Peyer's patch (tissue), 4 donors: ENCODE results near the gene TACSTD2. TPM values are rescaled to one million over a fixed set of nuclear protein-coding genes. Genes with fewer than 3 reads are reported as not detected.

ENCODE experiments used
- DNase-seq, 3 donors: peaks; one replicate each; pipeline ENCODE4 v3.0.0-alpha.2; 2017 to 2019
- H3K27ac ChIP-seq, 4 donors: fragments of 200-600 bp; sonication (generic); one replicate each; pipeline ENCODE4 v1.5.1; 2016 to 2019
- H3K27me3 ChIP-seq, 2 donors: fragments of 200-600 bp; sonication (generic); one replicate each; pipeline ENCODE4 v1.5.1; 2019
- H3K36me3 ChIP-seq, 3 donors: fragments of 200-600 bp; sonication (generic); one replicate each; pipeline ENCODE4 v1.5.1; 2016 to 2019
- H3K4me1 ChIP-seq, 4 donors: fragments of 200-600 bp; sonication (generic); one replicate each; pipeline ENCODE4 v1.5.1; 2016 to 2019
- H3K4me3 ChIP-seq, 4 donors: fragments of 200-600 bp; sonication (generic); 1 replicate in 3 of 4; 2 replicates in 1 of 4; pipeline ENCODE4 v1.5.1; 2016 to 2019; ENCODE audit warnings: mild to moderate bottlenecking in 1 of 4
- H3K9me3 ChIP-seq, 4 donors: fragments of 200-600 bp; sonication (generic); one replicate each; pipeline ENCODE4 v1.5.1; 2016 to 2019; ENCODE audit warnings: mild to moderate bottlenecking in 1 of 4
- POLR2A ChIP-seq, 2 donors: fragments of 450-650 bp; IDR thresholded peaks; one replicate each; pipeline ENCODE4 v1.5.1; 2017; ENCODE audit warnings: antibody characterized with exemption in 2 of 2, mild to moderate bottlenecking in 2 of 2, moderate library complexity in 2 of 2
- total RNA-seq, 4 donors: library from RNA; depleted of rRNA; stranded (reverse); fragments of >200 nt; gene quantifications; one replicate each; pipeline ENCODE4 v1.1.0, GENCODE V29; 2016
- TF ChIP-seq, protein P1 (sequence below), 6 experiments: fragments of 450-650 bp in 4 of 6; fragments of 200-600 bp in 2 of 6; sonication (generic) in 1 of 6; IDR thresholded peaks; one replicate each; pipeline ENCODE4 v1.5.1; 2017 to 2019; ENCODE audit warnings: antibody characterized with exemption in 6 of 6, mild to moderate bottlenecking in 3 of 6, moderate library complexity in 1 of 6

Gene TACSTD2
- total RNA-seq, 4 donors from 2014 or later: 0.47 to 0.70 TPM; not detected in 2

DNA sequence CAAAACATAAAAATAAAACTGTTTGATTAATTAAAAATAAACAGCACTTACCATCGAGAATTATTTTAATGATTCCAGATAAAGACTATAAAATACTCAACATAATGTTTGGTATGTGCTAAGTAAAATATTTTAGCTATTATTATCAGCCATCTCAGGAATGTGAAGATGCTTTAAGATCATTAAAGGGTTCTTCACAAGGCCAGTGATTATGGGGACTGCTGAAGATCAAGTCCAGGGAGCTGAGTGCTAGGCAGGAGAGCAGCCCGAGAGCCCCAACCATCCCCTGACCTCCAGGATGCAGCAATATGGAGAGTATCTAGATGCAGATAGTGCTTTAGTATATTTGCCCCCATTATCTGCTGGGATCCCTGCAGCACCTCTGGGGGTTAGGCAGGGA lies 4.6 kb upstream of the TACSTD2 start:
- peaks cover 0 to 11% of the 10 kb centered on the region in 2 donors for H3K27me3 ChIP-seq
- no peak for TF ChIP-seq POLR2A (IDR thresholded peaks at IDR 0.05)
- TF ChIP-seq, protein P1, sequence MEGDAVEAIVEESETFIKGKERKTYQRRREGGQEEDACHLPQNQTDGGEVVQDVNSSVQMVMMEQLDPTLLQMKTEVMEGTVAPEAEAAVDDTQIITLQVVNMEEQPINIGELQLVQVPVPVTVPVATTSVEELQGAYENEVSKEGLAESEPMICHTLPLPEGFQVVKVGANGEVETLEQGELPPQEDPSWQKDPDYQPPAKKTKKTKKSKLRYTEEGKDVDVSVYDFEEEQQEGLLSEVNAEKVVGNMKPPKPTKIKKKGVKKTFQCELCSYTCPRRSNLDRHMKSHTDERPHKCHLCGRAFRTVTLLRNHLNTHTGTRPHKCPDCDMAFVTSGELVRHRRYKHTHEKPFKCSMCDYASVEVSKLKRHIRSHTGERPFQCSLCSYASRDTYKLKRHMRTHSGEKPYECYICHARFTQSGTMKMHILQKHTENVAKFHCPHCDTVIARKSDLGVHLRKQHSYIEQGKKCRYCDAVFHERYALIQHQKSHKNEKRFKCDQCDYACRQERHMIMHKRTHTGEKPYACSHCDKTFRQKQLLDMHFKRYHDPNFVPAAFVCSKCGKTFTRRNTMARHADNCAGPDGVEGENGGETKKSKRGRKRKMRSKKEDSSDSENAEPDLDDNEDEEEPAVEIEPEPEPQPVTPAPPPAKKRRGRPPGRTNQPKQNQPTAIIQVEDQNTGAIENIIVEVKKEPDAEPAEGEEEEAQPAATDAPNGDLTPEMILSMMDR (IDR thresholded peaks at IDR 0.05): no peak
- H3K27ac ChIP-seq: no peak overlapping the region

DNA sequence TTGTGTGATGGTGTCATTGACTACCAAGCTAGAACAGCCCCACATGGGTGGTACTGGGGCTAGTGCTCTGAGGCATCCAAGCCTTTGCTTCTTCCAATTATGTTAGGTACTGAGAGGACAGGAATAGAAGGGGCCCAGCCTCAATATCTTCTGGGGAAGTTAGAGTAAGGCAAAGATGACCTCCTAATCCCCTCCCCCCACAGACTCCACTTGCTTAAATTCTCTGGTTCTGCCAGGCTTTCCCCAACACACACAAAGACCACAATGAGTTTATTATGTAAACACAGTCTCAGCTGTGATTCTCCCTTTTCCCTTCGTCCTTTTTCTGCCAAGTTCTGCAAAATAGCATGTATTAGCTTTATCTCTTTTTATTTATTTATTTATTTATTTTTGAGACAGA lies 3.1 kb upstream of the TACSTD2 start:
- no peak overlapping the region for H3K4me3 ChIP-seq
- no peak for TF ChIP-seq POLR2A (IDR thresholded peaks at IDR 0.05)
- TF ChIP-seq, protein P1 (IDR thresholded peaks at IDR 0.05): no peak
- H3K36me3 ChIP-seq: no peaks in the 10 kb centered on the region
- H3K9me3 ChIP-seq: no peaks in the 10 kb centered on the region
- H3K4me1 ChIP-seq: peaks cover 0 to 15% (median 5%) of the 10 kb centered on the region in 4 donors
- H3K27ac ChIP-seq: no peak overlapping the region
- peaks cover 0 to 22% of the 10 kb centered on the region in 2 donors for H3K27me3 ChIP-seq
- DNase-seq: no peak

More for the DNA sequence above, 4.6 kb upstream of the TACSTD2 start:
- Histone ChIP-seq H3K4me1 (peaks cover 0 to 8% (median 4%) of the 10 kb centered on the region in 4 donors), H3K9me3 (no peaks in the 10 kb centered on the region), H3K4me3 (no peak overlapping the region), H3K36me3 (no peaks in the 10 kb centered on the region)
- no peak for DNase-seq

DNA sequence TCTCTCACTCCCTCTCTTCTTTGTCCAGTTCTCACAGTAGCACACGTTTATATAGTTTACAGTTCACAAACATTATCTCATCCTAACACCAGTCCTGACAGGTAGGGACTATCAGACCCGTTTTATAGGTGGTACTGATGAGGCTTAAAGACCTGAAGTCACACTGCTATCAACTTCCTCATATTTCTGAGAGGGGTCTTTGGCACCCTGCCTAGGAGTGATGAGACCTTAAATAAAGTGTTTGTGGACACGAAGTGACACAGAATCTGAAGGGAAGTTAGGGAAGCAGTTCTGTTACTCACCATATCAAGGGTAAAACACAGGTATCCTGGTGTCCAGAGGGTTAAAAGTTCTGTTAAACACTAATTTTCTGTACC lies 590 bp upstream of the TACSTD2 start:
- Histone ChIP-seq H3K4me1 (peaks cover 0 to 15% (median 5%) of the 10 kb centered on the region in 4 donors), H3K36me3 (no peaks in the 10 kb centered on the region), H3K27ac (no peak overlapping the region), H3K27me3 (peaks cover 0 to 22% of the 10 kb centered on the region in 2 donors), H3K9me3 (no peaks in the 10 kb centered on the region), H3K4me3 (peak overlapping the region in 3 of 4 donors; percentile 25 to 55 (median 46))
- TF ChIP-seq, protein P1 (IDR thresholded peaks at IDR 0.05): no peak
- no peak for TF ChIP-seq POLR2A (IDR thresholded peaks at IDR 0.05)
- DNase-seq: no peak

DNA sequence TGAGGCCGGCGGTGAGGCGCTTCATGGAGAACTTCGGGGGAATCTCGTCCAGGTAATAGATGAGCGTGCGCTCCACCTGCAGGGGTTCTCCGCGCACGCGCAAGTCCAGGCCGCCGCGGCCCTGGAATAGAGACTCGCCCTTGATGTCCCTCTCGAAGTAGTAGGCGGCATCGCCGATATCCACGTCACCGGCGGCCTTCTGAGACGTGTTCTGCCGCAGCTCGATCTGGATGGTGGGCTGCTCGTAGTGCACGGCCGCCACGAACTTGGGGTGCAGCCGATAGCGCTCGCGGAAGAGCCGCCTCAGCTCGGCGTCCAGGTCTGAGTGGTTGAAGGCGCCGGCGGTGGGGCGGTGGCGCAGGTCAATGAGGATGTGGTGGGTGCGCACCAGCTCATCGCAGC lies 726 bp downstream of the TACSTD2 start:
- Histone ChIP-seq H3K4me3 (peak overlapping the region; percentile 25 to 55 (median 36)), H3K36me3 (no peaks in the 10 kb centered on the region), H3K4me1 (peaks cover 0 to 15% (median 5%) of the 10 kb centered on the region in 4 donors), H3K27me3 (peaks cover 0 to 22% of the 10 kb centered on the region in 2 donors), H3K27ac (peak overlapping the region in 1 of 4 donors; percentile 5), H3K9me3 (no peaks in the 10 kb centered on the region)
- DNase-seq: no peak
- no peak for TF ChIP-seq POLR2A (IDR thresholded peaks at IDR 0.05)

DNA sequence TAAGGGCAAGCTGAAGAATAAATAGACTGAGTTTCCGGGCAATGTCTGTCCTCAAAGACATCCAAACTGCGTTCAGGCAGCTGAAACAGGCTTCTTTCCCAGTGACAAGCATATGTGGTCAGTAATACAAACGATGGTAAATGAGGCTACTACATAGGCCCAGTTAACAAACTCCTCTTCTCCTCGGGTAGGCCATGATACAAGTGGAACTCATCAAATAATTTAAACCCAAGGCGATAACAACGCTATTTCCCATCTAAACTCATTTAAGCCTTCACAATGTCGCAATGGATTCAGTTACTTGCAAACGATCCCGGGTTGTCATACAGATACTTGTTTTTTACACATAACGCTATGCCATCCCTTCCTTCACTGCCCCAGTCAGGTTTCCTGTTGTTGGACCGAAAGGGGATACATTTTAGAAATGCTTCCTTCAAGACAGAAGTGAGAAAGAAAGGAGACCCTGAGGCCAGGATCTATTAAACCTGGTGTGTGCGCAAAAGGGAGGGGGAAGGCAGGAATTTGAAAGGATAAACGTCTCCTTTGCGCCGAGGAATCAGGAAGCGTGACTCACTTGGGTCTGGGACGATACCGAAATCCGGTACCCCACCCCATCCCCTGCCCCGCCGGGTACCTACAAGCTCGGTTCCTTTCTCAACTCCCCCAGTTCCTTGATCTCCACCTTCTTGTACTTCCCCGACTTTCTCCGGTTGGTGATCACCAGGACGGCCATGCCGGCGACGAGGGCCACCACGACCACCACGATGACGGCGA lies 1.3 kb downstream of the TACSTD2 start:
- Histone ChIP-seq H3K9me3 (no peaks in the 10 kb centered on the region), H3K36me3 (no peaks in the 10 kb centered on the region), H3K27ac (no peak overlapping the region), H3K4me1 (peaks cover 0 to 15% (median 5%) of the 10 kb centered on the region in 4 donors), H3K4me3 (peak overlapping the region in 3 of 4 donors; percentile 26 to 55 (median 46)), H3K27me3 (peaks cover 0 to 22% of the 10 kb centered on the region in 2 donors)
- TF ChIP-seq, protein P1 (IDR thresholded peaks at IDR 0.05): no peak
- no peak for TF ChIP-seq POLR2A (IDR thresholded peaks at IDR 0.05)
- DNase-seq: no peak

DNA sequence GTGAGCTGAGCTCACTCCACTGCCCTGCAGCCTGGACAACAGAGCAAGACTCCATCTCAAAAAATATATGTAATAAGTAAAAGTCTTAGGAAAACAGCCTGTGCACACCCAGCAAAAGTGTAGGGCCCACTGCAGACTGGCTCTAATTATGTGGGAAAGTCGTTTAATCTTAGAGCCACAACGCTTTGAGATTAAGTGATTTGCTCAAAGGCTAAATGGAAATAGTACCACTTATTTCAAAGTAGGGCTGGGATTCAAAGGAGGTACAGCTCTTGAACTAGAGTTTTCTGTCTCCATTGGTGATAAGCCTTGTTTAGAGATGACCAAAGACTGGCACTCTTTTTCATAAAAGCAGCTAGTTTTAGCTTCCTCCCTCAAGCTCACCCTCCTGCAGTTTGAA lies 2.2 kb downstream of the TACSTD2 start:
- DNase-seq: no peak
- Histone ChIP-seq H3K4me1 (peaks cover 0 to 15% (median 5%) of the 10 kb centered on the region in 4 donors), H3K27ac (no peak overlapping the region), H3K36me3 (no peaks in the 10 kb centered on the region), H3K9me3 (no peaks in the 10 kb centered on the region), H3K4me3 (no peak overlapping the region), H3K27me3 (peaks cover 0 to 22% of the 10 kb centered on the region in 2 donors)
- TF ChIP-seq, protein P1 (IDR thresholded peaks at IDR 0.05): no peak
- no peak for TF ChIP-seq POLR2A (IDR thresholded peaks at IDR 0.05)
